Measurements from ENCODE around the gene CHST15.

CHST15 gene

GRCh38 chr10:124018886-124019525 is 74.4 kb downstream of the CHST15 start:
- no peak for DNase-seq (ENCODE audit: low read depth)
- no peak overlapping the region for H3K4me3 ChIP-seq (ENCODE audit: control insufficient read depth, low read depth, low read length)
- TF ChIP-seq, protein P1, sequence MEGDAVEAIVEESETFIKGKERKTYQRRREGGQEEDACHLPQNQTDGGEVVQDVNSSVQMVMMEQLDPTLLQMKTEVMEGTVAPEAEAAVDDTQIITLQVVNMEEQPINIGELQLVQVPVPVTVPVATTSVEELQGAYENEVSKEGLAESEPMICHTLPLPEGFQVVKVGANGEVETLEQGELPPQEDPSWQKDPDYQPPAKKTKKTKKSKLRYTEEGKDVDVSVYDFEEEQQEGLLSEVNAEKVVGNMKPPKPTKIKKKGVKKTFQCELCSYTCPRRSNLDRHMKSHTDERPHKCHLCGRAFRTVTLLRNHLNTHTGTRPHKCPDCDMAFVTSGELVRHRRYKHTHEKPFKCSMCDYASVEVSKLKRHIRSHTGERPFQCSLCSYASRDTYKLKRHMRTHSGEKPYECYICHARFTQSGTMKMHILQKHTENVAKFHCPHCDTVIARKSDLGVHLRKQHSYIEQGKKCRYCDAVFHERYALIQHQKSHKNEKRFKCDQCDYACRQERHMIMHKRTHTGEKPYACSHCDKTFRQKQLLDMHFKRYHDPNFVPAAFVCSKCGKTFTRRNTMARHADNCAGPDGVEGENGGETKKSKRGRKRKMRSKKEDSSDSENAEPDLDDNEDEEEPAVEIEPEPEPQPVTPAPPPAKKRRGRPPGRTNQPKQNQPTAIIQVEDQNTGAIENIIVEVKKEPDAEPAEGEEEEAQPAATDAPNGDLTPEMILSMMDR (IDR thresholded peaks at IDR 0.05; ENCODE audit: control insufficient read depth, insufficient read depth, low read depth, low read length, missing control alignments) = no peak

DNA sequence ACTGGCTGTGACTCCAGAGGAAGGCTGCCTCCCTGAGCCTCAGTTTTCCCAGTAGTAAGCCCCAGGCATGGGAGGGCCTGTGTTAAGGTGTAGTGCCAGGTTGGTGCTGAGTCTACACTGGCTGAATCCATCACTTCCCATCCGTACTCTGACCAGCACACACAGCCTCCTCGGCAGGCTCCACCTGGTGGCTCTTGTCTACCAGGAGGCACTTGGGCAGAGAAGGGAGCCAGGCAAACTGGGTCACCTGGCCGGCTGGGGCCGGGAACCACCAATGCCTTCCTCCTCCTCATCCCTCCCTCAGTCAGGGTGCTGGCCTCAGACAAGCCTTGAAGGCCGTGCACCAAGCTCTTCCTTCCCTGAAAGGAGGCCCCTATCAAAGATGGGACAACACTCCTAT is 75.7 kb downstream of the CHST15 start:
- no peak for DNase-seq (ENCODE audit: low read depth)
- H3K4me3 ChIP-seq (ENCODE audit: control insufficient read depth, low read depth, low read length) = no peak overlapping the region

DNA sequence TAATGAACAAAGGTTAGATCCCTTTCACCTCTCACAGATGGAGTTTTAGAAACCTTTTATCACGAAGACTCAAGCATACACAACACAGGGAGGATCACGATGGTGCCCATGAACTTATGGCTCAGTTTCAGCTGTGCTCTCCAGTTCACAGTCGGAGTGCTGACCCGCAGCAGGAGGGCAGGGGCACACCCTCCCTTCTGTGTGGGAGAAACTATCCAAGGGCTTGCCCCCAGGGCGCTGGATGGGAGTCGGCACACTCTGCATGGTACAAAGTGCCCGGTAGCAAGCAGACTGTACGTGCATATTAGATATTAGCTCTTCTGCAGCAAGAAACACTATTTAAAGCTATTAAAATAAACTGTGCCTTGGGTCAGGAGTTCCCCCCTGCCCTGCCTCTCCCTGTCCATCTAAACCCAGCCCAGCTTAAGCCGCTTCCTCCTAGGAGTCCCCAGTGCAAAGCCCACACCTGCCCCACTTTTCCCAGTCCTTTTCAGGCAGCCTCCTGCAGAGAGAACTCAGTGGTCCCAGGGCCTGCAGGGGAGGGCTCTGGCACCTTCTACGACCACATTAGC is 76.5 kb downstream of the CHST15 start:
- DNase-seq (ENCODE audit: low read depth) = no peak
- TF ChIP-seq, protein P1 (IDR thresholded peaks at IDR 0.05; ENCODE audit: control insufficient read depth, insufficient read depth, low read depth, low read length, missing control alignments) = no peak
- no peak overlapping the region for H3K4me3 ChIP-seq (ENCODE audit: control insufficient read depth, low read depth, low read length)

More for the DNA sequence above, 75.7 kb downstream of the CHST15 start:
- TF ChIP-seq, protein P1 (IDR thresholded peaks at IDR 0.05; ENCODE audit: control insufficient read depth, insufficient read depth, low read depth, low read length, missing control alignments) = no peak

DNA sequence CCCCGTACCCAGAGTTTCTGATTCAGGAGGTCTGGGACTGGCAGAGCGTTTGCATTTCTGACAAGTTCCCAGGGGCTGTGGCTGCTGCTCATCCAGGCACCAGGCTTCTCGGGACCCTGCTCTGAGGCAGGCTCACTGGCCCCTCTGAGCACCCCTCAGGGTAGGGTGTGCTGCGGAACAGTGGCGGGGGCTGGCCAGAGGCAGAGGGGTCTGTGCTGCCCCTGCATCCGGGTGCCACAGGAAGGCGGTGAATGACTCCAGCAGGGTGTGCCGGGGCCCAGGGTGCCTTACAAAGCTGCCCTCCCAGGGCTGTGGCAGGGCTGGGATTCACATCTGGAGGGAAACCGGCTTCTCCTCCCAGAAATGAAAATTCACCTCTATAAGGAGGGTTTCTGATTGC is 77.4 kb downstream of the CHST15 start:
- no peak for DNase-seq (ENCODE audit: low read depth)
- TF ChIP-seq, protein P1 (IDR thresholded peaks at IDR 0.05; ENCODE audit: control insufficient read depth, insufficient read depth, low read depth, low read length, missing control alignments) = no peak
- no peak overlapping the region for H3K4me3 ChIP-seq (ENCODE audit: control insufficient read depth, low read depth, low read length)

GRCh38 chr10:124014416-124015154 is 78.8 kb downstream of the CHST15 start:
- TF ChIP-seq, protein P1 (IDR thresholded peaks at IDR 0.05; ENCODE audit: control insufficient read depth, insufficient read depth, low read depth, low read length, missing control alignments) = no peak
- no peak overlapping the region for H3K4me3 ChIP-seq (ENCODE audit: control insufficient read depth, low read depth, low read length)
- DNase-seq (ENCODE audit: low read depth) = no peak

DNA sequence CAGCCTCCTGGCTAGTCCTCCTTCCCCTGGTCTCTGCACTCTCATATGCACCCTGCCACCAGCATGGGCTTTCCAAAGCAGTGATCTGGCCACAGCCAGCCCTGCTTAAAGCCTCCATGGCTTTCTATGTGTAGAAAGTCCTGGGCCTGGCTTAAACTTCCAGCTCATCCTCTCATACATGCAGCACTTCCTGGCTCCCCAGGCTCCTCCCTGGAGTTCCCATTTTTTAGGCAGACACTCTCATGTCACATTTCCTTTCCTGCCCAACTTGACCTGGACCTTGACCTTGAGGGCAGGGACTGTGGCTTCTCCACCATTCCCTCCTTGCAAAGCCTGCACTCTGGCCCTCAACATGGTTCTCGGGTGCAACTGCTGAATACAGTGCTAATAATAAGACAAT is 79.5 kb downstream of the CHST15 start:
- TF ChIP-seq, protein P1 (IDR thresholded peaks at IDR 0.05; ENCODE audit: control insufficient read depth, insufficient read depth, low read depth, low read length, missing control alignments) = no peak
- H3K4me3 ChIP-seq (ENCODE audit: control insufficient read depth, low read depth, low read length) = no peak overlapping the region
- DNase-seq (ENCODE audit: low read depth) = no peak
